DLD1 (cell line): Measurements from ENCODE around the gene TRIM29.

Experiments
- in situ Hi-C: cut with HindIII; loops from 2 replicates; pipeline ENCODE4 v1.10.0; 2017; ENCODE audit warnings: low sequenced_read_pairs

TRIM29 gene

GRCh38 chr11:120102864-120103122 is 35.1 kb downstream of the TRIM29 start:
- in situ Hi-C loops = no loop called here

- in situ Hi-C loops = no loop called here
Observed at GRCh38 chr11:120102050-120102863, 35.7 kb downstream of the TRIM29 start.

GRCh38 chr11:120098503-120099020 is 39.4 kb downstream of the TRIM29 start:
- in situ Hi-C loops = no loop called here

GRCh38 chr11:120097721-120098385 is 40.1 kb downstream of the TRIM29 start:
- in situ Hi-C loops = no loop called here

GRCh38 chr11:120096369-120097191 is 41.3 kb downstream of the TRIM29 start:
- in situ Hi-C loops = no loop called here

- in situ Hi-C loops = no loop called here
Observed at GRCh38 chr11:120095516-120095915, 42.4 kb downstream of the TRIM29 start.

- in situ Hi-C loops = no loop called here
Observed at GRCh38 chr11:120091701-120092100, 46.2 kb downstream of the TRIM29 start.

GRCh38 chr11:120091121-120091520 is 46.8 kb downstream of the TRIM29 start:
- in situ Hi-C loops = no loop called here

GRCh38 chr11:120090411-120090810 is 47.5 kb downstream of the TRIM29 start:
- in situ Hi-C loops = no loop called here

- in situ Hi-C loops = no loop called here
Observed at GRCh38 chr11:120089036-120090001, 48.6 kb downstream of the TRIM29 start.

- in situ Hi-C loops = no loop called here
Observed at GRCh38 chr11:120088056-120088455, 49.9 kb downstream of the TRIM29 start.

- in situ Hi-C loops = no loop called here
Observed at GRCh38 chr11:120086651-120087050, 51.3 kb downstream of the TRIM29 start.

GRCh38 chr11:120079750-120080610 is 57.9 kb downstream of the TRIM29 start:
- in situ Hi-C loops = no loop called here

- in situ Hi-C loops = no loop called here
Observed at GRCh38 chr11:120078397-120078796, 59.5 kb downstream of the TRIM29 start.

- in situ Hi-C loops = no loop called here
Observed at GRCh38 chr11:120074076-120074475, 63.8 kb downstream of the TRIM29 start.

GRCh38 chr11:120073196-120073595 is 64.7 kb downstream of the TRIM29 start:
- in situ Hi-C loops = no loop called here

GRCh38 chr11:120068114-120068573 is 69.8 kb downstream of the TRIM29 start:
- in situ Hi-C loops = no loop called here

GRCh38 chr11:120067438-120068113 is 70.3 kb downstream of the TRIM29 start:
- in situ Hi-C loops = no loop called here
